PFSK-1 (cell line): Measurements from ENCODE around the gene CLIC3.
A peak's percentile ranks its signal among the peaks of the same experiment; 100 is the strongest.

Experiments
- FOXP2 ChIP-seq: optimal IDR thresholded peaks from 2 replicates; pipeline ENCODE3; 2011; ENCODE audit warnings: borderline replicate concordance, control low read depth, inconsistent platforms; ENCODE audit not compliant: insufficient read depth; ENCODE audit errors: extremely low read length, extremely low read depth
- POLR2AphosphoS5 ChIP-seq: IDR thresholded peaks from 2 replicates; pipeline ENCODE4 v1.6.1; 2012; ENCODE audit warnings: low read depth, mild to moderate bottlenecking, control low read depth, low read length, moderate library complexity
- REST ChIP-seq, 2 experiments: IDR thresholded peaks; 2 replicates each; pipeline versions ENCODE4 v1.6.1 to v1.8.0; 2011 to 2012; ENCODE audit warnings: low read depth in 2 of 2, low read length in 2 of 2, control low read depth in 1 of 2, inconsistent platforms in 1 of 2, mild to moderate bottlenecking in 1 of 2, moderate library complexity in 1 of 2; ENCODE audit not compliant: insufficient read depth in 1 of 2
- SIN3A ChIP-seq: IDR thresholded peaks from 2 replicates; pipeline ENCODE4 v1.6.1; 2012; ENCODE audit warnings: mild to moderate bottlenecking, low read length, moderate library complexity, borderline replicate concordance; ENCODE audit not compliant: insufficient read depth
- TAF1 ChIP-seq: IDR thresholded peaks from 2 replicates; pipeline ENCODE4 v1.6.1; 2012; ENCODE audit warnings: low read length, control low read depth, borderline replicate concordance; ENCODE audit not compliant: insufficient read depth

CLIC3 gene

DNA sequence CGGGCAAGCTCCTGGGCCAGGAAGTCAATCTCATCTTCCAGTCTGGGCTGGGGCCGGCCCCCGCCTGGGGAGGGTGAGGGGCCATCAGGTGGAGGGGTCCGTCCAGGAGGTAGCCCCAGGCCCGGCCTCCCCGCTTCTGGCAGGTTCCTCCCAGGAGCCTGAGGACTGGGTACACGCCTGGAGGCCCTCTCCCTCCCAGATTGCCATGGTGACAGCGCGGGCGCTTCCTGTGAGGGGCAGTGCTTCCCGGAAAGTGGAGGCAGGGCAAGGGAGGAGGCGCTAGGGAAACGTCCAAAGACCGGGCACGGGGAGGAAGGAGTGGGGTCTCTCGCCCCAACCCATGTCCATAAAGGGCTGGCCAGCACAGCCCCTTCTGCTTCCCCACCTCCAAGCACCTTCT lies 44.8 kb upstream of the CLIC3 start:
- TF ChIP-seq TAF1 = peak; percentile 28; the same call in 1 of the 2 replicates
- no peak for TF ChIP-seq SIN3A
- no peak for TF ChIP-seq REST (IDR thresholded peaks at IDR 0.05; ENCODE audit: insufficient read depth in 1 of 2, low read depth in 2 of 2, low read length in 2 of 2)
- TF ChIP-seq FOXP2 = no peak
- TF ChIP-seq POLR2AphosphoS5 = peak; percentile 37; the same call in 1 of the 2 replicates

DNA sequence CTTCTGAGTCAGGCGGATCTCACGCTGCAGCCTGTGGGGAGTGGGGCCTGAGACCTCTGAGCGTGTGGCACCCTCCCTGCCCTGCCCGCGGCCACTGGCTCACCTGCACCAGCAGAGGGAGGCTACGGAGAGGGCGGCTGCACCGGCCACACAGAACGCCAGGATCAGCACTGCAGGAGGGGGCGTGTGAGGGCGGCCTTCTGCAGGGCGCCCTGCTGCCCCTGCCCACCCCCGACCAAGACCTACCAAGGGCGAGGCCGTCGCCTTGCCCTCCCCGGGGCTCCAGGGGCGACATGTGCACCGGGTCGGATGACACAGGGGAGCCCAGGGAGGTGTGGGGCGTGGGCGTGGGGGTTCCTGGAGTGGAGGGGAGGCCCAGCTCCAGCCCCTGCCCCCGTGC lies 44.2 kb upstream of the CLIC3 start:
- TF ChIP-seq POLR2AphosphoS5 = no peak
- no peak for TF ChIP-seq SIN3A
- TF ChIP-seq REST (IDR thresholded peaks at IDR 0.05; ENCODE audit: insufficient read depth in 1 of 2, low read depth in 2 of 2, low read length in 2 of 2) = no peak
- no peak for TF ChIP-seq TAF1
- no peak for TF ChIP-seq FOXP2

- no peak for TF ChIP-seq REST (IDR thresholded peaks at IDR 0.05; ENCODE audit: insufficient read depth in 1 of 2, low read depth in 2 of 2, low read length in 2 of 2)
Measured at GRCh38 chr9:137039611-137040366, 43.4 kb upstream of the CLIC3 start.

DNA sequence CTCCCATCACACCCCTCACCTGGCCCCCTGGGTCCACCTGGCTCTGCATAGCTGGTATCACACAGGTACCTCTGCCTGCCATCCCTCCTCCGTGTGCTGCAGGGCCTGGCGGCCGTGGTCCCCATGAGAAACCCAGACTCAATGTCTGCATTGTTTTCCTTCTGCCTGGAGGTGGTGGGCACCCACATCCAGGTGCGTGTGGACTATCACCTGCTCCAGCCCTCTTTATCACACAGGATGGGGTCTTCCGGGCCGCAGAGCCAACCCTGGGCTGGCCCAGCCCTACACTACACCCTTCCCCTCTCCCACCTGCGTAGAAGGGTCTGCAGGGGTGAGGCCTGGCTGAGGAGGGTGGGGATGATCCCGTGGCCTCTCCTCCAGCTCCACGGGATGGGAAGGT lies 42.5 kb upstream of the CLIC3 start:
- no peak for TF ChIP-seq FOXP2
- no peak for TF ChIP-seq TAF1
- no peak for TF ChIP-seq POLR2AphosphoS5
- TF ChIP-seq SIN3A = no peak
- TF ChIP-seq REST (IDR thresholded peaks at IDR 0.05; ENCODE audit: insufficient read depth in 1 of 2, low read depth in 2 of 2, low read length in 2 of 2) = no peak

DNA sequence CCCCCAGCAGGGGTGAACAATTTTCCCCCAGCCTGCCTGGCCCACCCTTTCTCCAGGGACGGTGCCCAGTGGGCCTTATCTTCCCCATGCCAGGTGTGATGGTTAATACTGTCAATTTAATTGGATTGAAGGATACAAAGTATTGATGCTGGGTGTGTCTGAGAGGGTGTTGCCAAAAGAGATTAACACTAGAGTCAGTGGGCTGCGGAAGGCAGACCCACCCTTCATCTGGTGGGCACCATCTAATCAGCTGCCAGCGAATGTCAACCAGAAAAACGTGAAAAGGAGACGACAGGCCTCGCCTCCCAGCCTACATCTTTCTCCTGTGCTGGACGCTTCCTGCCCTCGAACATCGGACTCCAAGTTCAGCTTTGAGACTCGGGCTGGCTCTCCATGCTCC lies 41.1 kb upstream of the CLIC3 start:
- TF ChIP-seq TAF1 = no peak
